GM18505 (cell line): Measurements from ENCODE around the gene MYO1A.
"Not testable (repeated sequence)": the region's sequence is repeated elsewhere in the genome, so short reads cannot be mapped to it uniquely, and the experiment has no call there.

Experiments
- ATAC-seq: cut with Tn5 transposase; IDR thresholded peaks from one replicate; pipeline ENCODE4 v1.9.1; 2021; ENCODE audit not compliant: unreplicated experiment
- POLR2A ChIP-seq: IDR thresholded peaks from 4 replicates; pipeline ENCODE4 v1.6.1; 2011; ENCODE audit warnings: borderline replicate concordance; ENCODE audit not compliant: insufficient read depth, insufficient read length; ENCODE audit errors: extremely low read depth

The MYO1A gene

GRCh38 chr12:57031138-57031725 lies 18.7 kb downstream of the MYO1A start:
- no peak for TF ChIP-seq POLR2A
- ATAC-seq: no peak

- no peak for ATAC-seq
- TF ChIP-seq POLR2A: no peak
Observed at GRCh38 chr12:57029457-57029856, 20.5 kb downstream of the MYO1A start.

DNA sequence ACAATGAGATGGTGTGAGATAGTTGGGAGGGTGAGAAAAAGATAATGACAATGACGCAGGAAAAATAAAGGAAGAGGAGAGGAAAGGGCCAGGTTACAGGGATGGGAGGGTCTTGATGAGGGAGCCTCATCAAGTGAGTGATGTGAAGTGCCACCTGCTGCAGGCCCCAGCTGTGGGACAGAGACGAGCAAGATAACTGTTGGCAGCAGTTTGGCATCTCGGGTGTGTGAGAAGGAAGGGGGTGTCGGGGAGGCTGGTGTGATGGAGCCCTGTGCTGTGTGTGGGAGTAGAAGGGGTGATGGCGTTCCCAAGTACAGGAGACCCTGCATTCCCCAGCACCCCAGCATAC lies 22.1 kb downstream of the MYO1A start:
- no peak for ATAC-seq
- no peak for TF ChIP-seq POLR2A

GRCh38 chr12:57027011-57027804 lies 22.7 kb downstream of the MYO1A start:
- no peak for ATAC-seq

GRCh38 chr12:57025196-57025595 lies 24.7 kb downstream of the MYO1A start:
- TF ChIP-seq POLR2A: no peak
- ATAC-seq: no peak

More at GRCh38 chr12:57027011-57027804, 22.7 kb downstream of the MYO1A start:
- no peak for TF ChIP-seq POLR2A

- ATAC-seq: not testable (repeated sequence)
Observed at GRCh38 chr12:57022324-57022723, 27.6 kb downstream of the MYO1A start.

DNA sequence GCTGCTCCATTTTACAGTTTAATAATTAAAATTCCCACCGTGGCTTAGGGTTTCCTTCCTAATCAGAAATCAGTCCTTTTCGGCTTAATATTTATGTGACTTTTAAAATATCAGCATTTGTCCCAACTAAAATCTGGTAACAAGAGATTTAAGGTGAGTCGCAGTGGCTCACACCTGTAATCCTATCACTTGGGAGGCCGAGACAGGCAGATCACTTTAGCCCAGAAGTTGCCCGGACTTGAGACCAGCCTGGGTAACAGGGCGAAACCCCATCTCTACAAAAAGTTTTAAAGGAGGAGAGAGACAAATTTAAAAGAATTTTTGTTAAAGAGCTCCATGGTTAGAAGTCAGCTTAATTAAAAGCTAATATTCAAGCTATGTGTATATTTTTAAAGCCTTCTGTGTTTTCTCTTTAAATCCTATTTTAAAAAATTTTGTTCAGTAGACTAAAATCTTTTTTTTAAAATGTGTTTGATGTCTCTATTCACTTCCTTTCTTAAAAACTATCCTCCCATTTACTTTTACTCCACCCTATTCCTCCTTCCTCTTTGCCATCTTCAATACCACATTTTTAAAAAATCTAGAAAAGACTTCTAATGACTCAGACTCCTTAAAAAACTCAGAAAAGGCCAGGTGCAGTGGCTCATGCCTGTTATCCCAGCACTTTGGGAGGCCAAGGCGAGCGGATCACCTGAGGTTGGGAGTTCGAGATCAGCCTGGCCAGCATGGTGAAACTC lies 29.8 kb downstream of the MYO1A start:
- ATAC-seq: no peak
- no peak for TF ChIP-seq POLR2A

- TF ChIP-seq POLR2A: no peak
- ATAC-seq: no peak
Observed at GRCh38 chr12:57018906-57019305, 31.0 kb downstream of the MYO1A start.

GRCh38 chr12:57018353-57018752 lies 31.6 kb downstream of the MYO1A start:
- ATAC-seq: not testable (repeated sequence)

- TF ChIP-seq POLR2A: no peak
- ATAC-seq: no peak
Observed at GRCh38 chr12:57016348-57016747, 33.6 kb downstream of the MYO1A start, which contains the start of gene TAC3. TSS of gene TAC3 (minus strand) at chr12:57016529. CDS start at chr12:57015797, 732 bp downstream.

GRCh38 chr12:57012600-57013465 lies 37.1 kb downstream of the MYO1A start:
- ATAC-seq: no peak
- no peak for TF ChIP-seq POLR2A

GRCh38 chr12:57011438-57012424 lies 38.2 kb downstream of the MYO1A start:
- ATAC-seq: no peak
- no peak for TF ChIP-seq POLR2A

DNA sequence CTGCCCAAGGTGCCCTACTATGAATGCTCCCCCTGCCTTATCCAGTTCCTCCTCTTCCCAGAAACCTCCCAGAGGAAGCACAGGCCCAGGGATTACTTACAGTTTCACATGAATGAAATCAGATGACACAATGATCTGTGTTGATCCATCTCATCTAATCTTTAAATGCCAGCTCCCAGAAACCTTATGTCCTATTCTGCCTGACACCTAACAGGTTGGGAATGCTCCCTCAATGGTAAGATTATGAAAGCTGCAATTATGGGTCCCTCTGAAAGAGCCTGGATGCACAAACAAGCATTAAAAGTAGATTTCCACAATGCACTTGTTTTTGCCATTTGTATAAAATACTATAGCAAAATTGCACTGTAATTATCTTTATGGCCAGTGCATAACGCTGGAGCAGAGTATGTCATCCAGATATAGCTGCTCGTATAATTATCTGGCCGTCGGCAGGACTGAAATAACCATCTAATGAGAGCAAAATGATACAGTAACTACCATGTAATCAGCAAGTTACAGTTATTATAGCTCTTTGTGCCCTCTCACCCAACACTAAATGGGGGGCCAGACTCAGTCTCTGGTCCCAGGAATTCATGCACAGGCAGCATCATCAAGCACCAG lies 39.2 kb downstream of the MYO1A start:
- ATAC-seq: no peak
- no peak for TF ChIP-seq POLR2A
